Pons (tissue), 1 donor: Measurements from ENCODE around the gene HMCN2.
"Not testable (repeated sequence)": the region's sequence is repeated elsewhere in the genome, so short reads cannot be mapped to it uniquely, and the experiment has no call there.

Experiments
- DNase-seq: peaks from one replicate; pipeline ENCODE4 v3.0.0-alpha.2; 2016; ENCODE audit warnings: low spot score

Gene HMCN2

GRCh38 chr9:130330202-130330862 is 64.8 kb downstream of the HMCN2 start:
- no peak for DNase-seq

- no peak for DNase-seq
Observed at GRCh38 chr9:130331061-130331460, 65.5 kb downstream of the HMCN2 start.

- DNase-seq: no peak
Observed at GRCh38 chr9:130331573-130331972, 66.0 kb downstream of the HMCN2 start.

GRCh38 chr9:130332384-130332926 is 66.9 kb downstream of the HMCN2 start:
- no peak for DNase-seq

GRCh38 chr9:130333041-130333711 is 67.6 kb downstream of the HMCN2 start:
- DNase-seq: no peak

- DNase-seq: no peak
Observed at GRCh38 chr9:130333712-130334062, 68.1 kb downstream of the HMCN2 start.

- no peak for DNase-seq
Observed at GRCh38 chr9:130334915-130335314, 69.4 kb downstream of the HMCN2 start.

- no peak for DNase-seq
Observed at GRCh38 chr9:130336027-130336610, 70.6 kb downstream of the HMCN2 start.

GRCh38 chr9:130336885-130337284 is 71.3 kb downstream of the HMCN2 start:
- DNase-seq: no peak

- DNase-seq: no peak
Observed at GRCh38 chr9:130337318-130337717, 71.8 kb downstream of the HMCN2 start.

GRCh38 chr9:130337784-130338380 is 72.3 kb downstream of the HMCN2 start:
- DNase-seq: no peak

- DNase-seq: not testable (repeated sequence)
Observed at GRCh38 chr9:130338891-130339290, 73.3 kb downstream of the HMCN2 start.

- DNase-seq: no peak
Observed at GRCh38 chr9:130339306-130339705, 73.7 kb downstream of the HMCN2 start.

- DNase-seq: no peak
Observed at GRCh38 chr9:130340011-130340410, 74.5 kb downstream of the HMCN2 start.

- not testable (repeated sequence) for DNase-seq
Observed at GRCh38 chr9:130340557-130340956, 75.0 kb downstream of the HMCN2 start.

- DNase-seq: no peak
Observed at GRCh38 chr9:130341128-130341527, 75.6 kb downstream of the HMCN2 start.

- DNase-seq: no peak
Observed at GRCh38 chr9:130341839-130342713, 76.5 kb downstream of the HMCN2 start.

GRCh38 chr9:130342714-130343085 is 77.1 kb downstream of the HMCN2 start:
- DNase-seq: no peak

GRCh38 chr9:130343445-130343918 is 77.9 kb downstream of the HMCN2 start:
- DNase-seq: no peak

GRCh38 chr9:130344366-130344765 is 78.8 kb downstream of the HMCN2 start:
- no peak for DNase-seq

GRCh38 chr9:130345009-130345896 is 79.7 kb downstream of the HMCN2 start:
- DNase-seq: no peak
